ENCODE measurements around the gene GPX3. TPM values are rescaled to one million over a fixed set of nuclear protein-coding genes. Genes with fewer than 3 reads are reported as not detected.
A peak's percentile ranks its signal among the peaks of the same experiment; 100 is the strongest.

Gene GPX3
- total and polyA plus RNA-seq, 2 of the 8 experiments (the other 6 are each of a cell fraction or from before 2014, with no cell fraction given), result 27.8 to 77.9 TPM

DNA sequence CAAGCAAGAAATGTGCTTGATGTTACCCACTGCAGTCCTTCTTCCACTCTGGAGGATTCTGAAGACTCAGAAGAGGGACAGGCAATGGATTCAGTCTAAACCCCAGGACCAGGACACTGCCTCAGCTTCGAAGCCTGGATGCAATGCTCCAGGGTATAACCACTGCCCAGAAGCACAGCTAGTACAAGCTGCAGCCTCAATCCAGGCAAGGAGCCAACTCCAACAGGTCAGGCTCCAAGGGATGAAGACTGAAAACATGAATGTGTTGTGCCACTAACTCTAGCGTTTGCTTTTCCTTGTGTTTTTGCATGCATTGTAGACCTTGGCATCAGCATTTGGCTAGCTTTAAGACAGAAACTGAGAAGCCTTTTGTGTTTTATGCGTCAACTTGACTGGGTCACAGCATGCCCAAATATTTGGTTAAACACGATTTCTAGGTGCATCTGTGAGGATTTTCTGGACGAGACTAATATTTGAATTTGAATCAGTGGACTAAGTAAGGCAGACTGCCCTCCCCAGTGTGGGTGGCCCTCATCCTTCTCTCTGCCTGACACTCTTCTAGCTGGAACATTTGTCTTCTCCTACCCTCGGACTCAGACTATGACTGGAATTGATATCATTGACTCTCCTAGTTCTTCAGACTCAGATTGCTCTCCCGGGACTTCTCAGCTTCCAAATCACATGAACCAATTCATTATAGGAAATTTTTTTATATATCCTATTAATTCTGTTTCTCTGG, 20.5 kb upstream of the GPX3 start:
- no peak overlapping the region for H3K4me3 ChIP-seq (ENCODE audit: extremely low read depth in 1 of 4, insufficient read depth in 2 of 4, low read depth in 3 of 4, low read length in 4 of 4)
- H3K79me2 ChIP-seq (ENCODE audit: control insufficient read depth in 1 of 2, insufficient read depth in 2 of 2, low read length in 2 of 2), result no peaks in the 10 kb centered on the region
- no peak overlapping the region for H4K8ac ChIP-seq (ENCODE audit: extremely low read depth, insufficient read depth, low read length)
- no peak overlapping the region for H3K27ac ChIP-seq (ENCODE audit: low read depth, low read length)
- no peak overlapping the region for H2BK120ac ChIP-seq (replicated peaks; ENCODE audit: low read depth, low read length)
- H3K4me2 ChIP-seq (ENCODE audit: insufficient read depth in 1 of 2, low read depth in 2 of 2, low read length in 2 of 2), result no peak overlapping the region
- H2AK5ac ChIP-seq (ENCODE audit: low read depth, low read length), result no peak overlapping the region
- no peak overlapping the region for H3K9ac ChIP-seq (replicated peaks in 1 of 4; ENCODE audit: extremely low read depth in 1 of 4, low read depth in 3 of 4, low read length in 3 of 4)
- H2BK5ac ChIP-seq (ENCODE audit: low read depth, low read length), result no peak overlapping the region
- CTCF ChIA-PET (ENCODE audit: partially characterized antibody), result interaction anchor here (0.8 to 10.3 kb wide), 11 partner anchors 10 to 199 kb away, joined by 3 to 128 read pairs (median 4); no protein-coding TSS in a partner anchor
- H3K4me1 ChIP-seq (replicated peaks in 1 of 4; ENCODE audit: control insufficient read depth in 3 of 4, insufficient read depth in 4 of 4, low read length in 3 of 4), result peaks cover 0 to 3% (median 0%) of the 10 kb centered on the region in 4 experiments; a peak in 1 of 7 replicates
- no peak overlapping the region for H2BK15ac ChIP-seq (ENCODE audit: low read length)
- H3K36me3 ChIP-seq (ENCODE audit: control insufficient read depth in 2 of 4, insufficient read depth in 4 of 4, low read length in 3 of 4), result no peaks in the 10 kb centered on the region
- H3K56ac ChIP-seq (replicated peaks; ENCODE audit: insufficient read length, low read depth, low read length), result no peak overlapping the region
- WGBS, 2 experiments (ENCODE audit: extremely low coverage in 1 of 2, insufficient coverage in 1 of 2, insufficient read length in 1 of 2, insufficient replicate concordance in 2 of 2, low coverage in 1 of 2, low lambda C conversion rate in 2 of 2, missing lambda C conversion rate in 1 of 2), result 74% methylated on average over 7 of the region's 7 CpGs; no CpG with 5 or more reads in 1 of the 2 experiments
- H3K18ac ChIP-seq (ENCODE audit: extremely low read depth, low read length), result no peak overlapping the region
- no peaks in the 10 kb centered on the region for H3K79me1 ChIP-seq (ENCODE audit: low read depth, low read length)
- no peaks in the 10 kb centered on the region for H3K27me3 ChIP-seq (replicated peaks in 1 of 4; ENCODE audit: control insufficient read depth in 3 of 4, extremely low read depth in 1 of 4, insufficient read depth in 3 of 4, low read length in 3 of 4)
- no peak overlapping the region for H2AFZ ChIP-seq (ENCODE audit: low read length)
- POLR2A ChIA-PET (ENCODE audit: partially characterized antibody), result no interaction called here
- no peak overlapping the region for H4K5ac ChIP-seq (ENCODE audit: insufficient read length, low read depth, low read length)
- no peak overlapping the region for H2BK12ac ChIP-seq (ENCODE audit: low read depth, low read length)
- no peaks in the 10 kb centered on the region for H3K23me2 ChIP-seq (ENCODE audit: low read depth, low read length)
- no peak overlapping the region for H2BK20ac ChIP-seq (ENCODE audit: low read length)
- no peak overlapping the region for H4K91ac ChIP-seq (replicated peaks; ENCODE audit: insufficient read length, low read length)
- no peak overlapping the region for H3K4ac ChIP-seq (replicated peaks; ENCODE audit: insufficient read length, low read depth, low read length)
- H3K9me3 ChIP-seq (ENCODE audit: insufficient read depth in 2 of 2, low read depth in 1 of 2, low read length in 1 of 2), result no peaks in the 10 kb centered on the region
- peak in 1 of 2 experiments; percentile 27 for DNase-seq (ENCODE audit: low read depth in 1 of 2, low spot score in 2 of 2)
- no peak overlapping the region for H3K14ac ChIP-seq (ENCODE audit: insufficient read length)
- no peak for FAIRE-seq
- H4K20me1 ChIP-seq (replicated peaks in 1 of 2; ENCODE audit: control insufficient read depth in 1 of 2, insufficient read depth in 2 of 2, low read length in 2 of 2), result no peaks in the 10 kb centered on the region
- no peak overlapping the region for H3K23ac ChIP-seq (ENCODE audit: insufficient read length)
- no peak for TF ChIP-seq POU5F1 (IDR thresholded peaks at IDR 0.05; ENCODE audit: low read depth, low read length)
- TF ChIP-seq ASH2L (IDR thresholded peaks at IDR 0.05; ENCODE audit: low read length), result no peak
- no peak for TF ChIP-seq SIN3A (conservative IDR thresholded peaks at IDR 0.05 in 1 of 2, IDR thresholded peaks at IDR 0.05 in 1 of 2; ENCODE audit: low read depth in 1 of 2, low read length in 2 of 2)
- TF ChIP-seq CHD1 (IDR thresholded peaks at IDR 0.05; ENCODE audit: low read depth, low read length), result no peak
- no peak for TF ChIP-seq SP1 (IDR thresholded peaks at IDR 0.05; ENCODE audit: low read depth, low read length)
- no peak for TF ChIP-seq RAD21 (IDR thresholded peaks at IDR 0.05 in 1 of 2, conservative IDR thresholded peaks at IDR 0.05 in 1 of 2; ENCODE audit: low read depth in 2 of 2, low read length in 2 of 2)
- TF ChIP-seq KDM4A (IDR thresholded peaks at IDR 0.05; ENCODE audit: low read depth, low read length, severe bottlenecking), result no peak
- TF ChIP-seq SRF (IDR thresholded peaks at IDR 0.05; ENCODE audit: low read depth, low read length), result no peak
- no peak for TF ChIP-seq CEBPB (IDR thresholded peaks at IDR 0.05; ENCODE audit: low read depth, low read length)
- TF ChIP-seq JUND (IDR thresholded peaks at IDR 0.05; ENCODE audit: low read length), result no peak
- no peak for TF ChIP-seq BRCA1 (IDR thresholded peaks at IDR 0.05; ENCODE audit: low read depth, low read length)
